ENCODE results near the gene KCNIP1. TPM values are rescaled to one million over a fixed set of nuclear protein-coding genes. Genes with fewer than 3 reads are reported as not detected.

The KCNIP1 gene
- total and polyA plus RNA-seq, 9 of the 15 experiments (the other 6 are each of a cell fraction or from before 2014, with no cell fraction given): not detected

- TF ChIP-seq ZNF140 (CRISPR knock-in tag; IDR thresholded peaks at IDR 0.05): no peak
- no peak for TF ChIP-seq SMAD3 (CRISPR knock-in tag; conservative IDR thresholded peaks at IDR 0.05)
- TF ChIP-seq XRCC5 (IDR thresholded peaks at IDR 0.05; ENCODE audit: low read depth, low read length): no peak
These were observed 152.5 kb downstream of the KCNIP1 start (continued) for GRCh38 chr5:170656346-170656745.

- no peaks in the 10 kb centered on the region for H4K20me1 ChIP-seq (replicated peaks; ENCODE audit: control insufficient read depth, insufficient read depth, low read length)
- no TSS peak for BruUV-seq (replicated peaks)
These were observed 156.7 kb downstream of the KCNIP1 start for GRCh38 chr5:170660531-170660930.

DNA sequence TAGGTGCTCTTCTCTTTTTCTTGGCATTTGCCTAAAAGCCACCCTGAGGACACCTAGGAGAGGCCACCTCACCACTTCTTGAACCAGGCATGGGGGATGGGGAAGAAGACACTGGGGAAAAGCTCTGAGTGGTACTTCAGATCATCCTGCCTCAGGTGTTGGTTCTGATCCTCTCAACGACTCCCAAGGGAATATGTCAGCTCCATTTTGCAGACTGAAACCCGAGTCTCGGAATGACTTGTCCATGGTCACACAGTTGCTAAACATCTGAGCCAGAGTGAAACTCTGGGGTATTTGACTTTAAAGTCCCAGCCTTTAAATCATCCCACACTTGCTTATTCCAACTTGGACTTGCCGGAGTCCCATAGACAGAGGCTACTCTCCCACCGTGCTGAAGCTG, 159.1 kb downstream of the KCNIP1 start:
- intact Hi-C loops (cut with micrococcal nuclease) (no loop called here), in situ Hi-C loops (cut with MboI) (no loop called here)
- Histone ChIP-seq H3K27ac (ENCODE audit: extremely low read depth, low read depth, low read length) (no peak overlapping the region), H3K4me2 (ENCODE audit: insufficient read depth, low read length) (no peak overlapping the region), H3K27me3 (ENCODE audit: control insufficient read depth in 2 of 2, insufficient read depth in 2 of 2, low read length in 2 of 2) (no peaks in the 10 kb centered on the region; a peak in 1 of 5 replicates), H4K20me1 (replicated peaks; ENCODE audit: control insufficient read depth, insufficient read depth, low read length) (no peaks in the 10 kb centered on the region), H2AFZ (ENCODE audit: low read depth, low read length) (no peak overlapping the region), H3K4me3 (no peak overlapping the region), H3K4me1 (replicated peaks in 1 of 2; ENCODE audit: control insufficient read depth in 2 of 2, insufficient read depth in 2 of 2, low read length in 2 of 2) (no peaks in the 10 kb centered on the region), H3K9ac (ENCODE audit: insufficient read depth in 1 of 2, low read depth in 2 of 2, low read length in 2 of 2) (no peak overlapping the region), H3K79me2 (ENCODE audit: control insufficient read depth, insufficient read depth, low read length) (no peaks in the 10 kb centered on the region), H3K9me3 (replicated peaks; ENCODE audit: control insufficient read depth, insufficient read depth, low read depth, low read length) (no peaks in the 10 kb centered on the region), H3K9me1 (ENCODE audit: control insufficient read depth, insufficient read depth, low read length) (no peaks in the 10 kb centered on the region), H3K36me3 (ENCODE audit: control insufficient read depth, insufficient read depth, low read length) (no peaks in the 10 kb centered on the region)
- POLR2A ChIA-PET: no interaction called here
- TF ChIP-seq TEAD4 (IDR thresholded peaks at IDR 0.05; ENCODE audit: low read length) (no peak), TEAD4 (CRISPR knock-in tag; IDR thresholded peaks at IDR 0.05; ENCODE audit: borderline replicate concordance) (no peak), CCAR2 (IDR thresholded peaks at IDR 0.05; ENCODE audit: low read depth, low read length) (no peak), SRF (CRISPR knock-in tag; IDR thresholded peaks at IDR 0.05) (no peak), NR2F6 (CRISPR knock-in tag; IDR thresholded peaks at IDR 0.05) (no peak), GATA2 (CRISPR knock-in tag; IDR thresholded peaks at IDR 0.05) (no peak)
- TF ChIP-seq, protein P1, sequence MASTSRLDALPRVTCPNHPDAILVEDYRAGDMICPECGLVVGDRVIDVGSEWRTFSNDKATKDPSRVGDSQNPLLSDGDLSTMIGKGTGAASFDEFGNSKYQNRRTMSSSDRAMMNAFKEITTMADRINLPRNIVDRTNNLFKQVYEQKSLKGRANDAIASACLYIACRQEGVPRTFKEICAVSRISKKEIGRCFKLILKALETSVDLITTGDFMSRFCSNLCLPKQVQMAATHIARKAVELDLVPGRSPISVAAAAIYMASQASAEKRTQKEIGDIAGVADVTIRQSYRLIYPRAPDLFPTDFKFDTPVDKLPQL (IDR thresholded peaks at IDR 0.05; ENCODE audit: extremely low read depth, insufficient read length): no peak
- DNase-seq (ENCODE audit: extremely low read depth in 1 of 4, low spot score in 3 of 4) (no peak), ATAC-seq (no peak), FAIRE-seq (no peak)
- WGBS (ENCODE audit: insufficient coverage, low coverage, missing lambda C conversion rate): 1% methylated on average over 5 of the region's 5 CpGs
- no TSS peak for BruUV-seq (replicated peaks)
- CTCF ChIA-PET (ENCODE audit: low intra/inter-chr PET ratio): no interaction called here

More at GRCh38 chr5:170660531-170660930, 156.7 kb downstream of the KCNIP1 start:
- intact Hi-C loops (cut with micrococcal nuclease): no loop called here
- in situ Hi-C loops (cut with MboI): no loop called here
- Histone ChIP-seq H3K36me3 (ENCODE audit: control insufficient read depth, insufficient read depth, low read length) (no peaks in the 10 kb centered on the region), H3K27ac (ENCODE audit: extremely low read depth, low read depth, low read length) (no peak overlapping the region), H3K4me3 (no peak overlapping the region), H3K9me3 (replicated peaks; ENCODE audit: control insufficient read depth, insufficient read depth, low read depth, low read length) (no peaks in the 10 kb centered on the region), H3K4me1 (replicated peaks in 1 of 2; ENCODE audit: control insufficient read depth in 2 of 2, insufficient read depth in 2 of 2, low read length in 2 of 2) (no peaks in the 10 kb centered on the region), H2AFZ (ENCODE audit: low read depth, low read length) (no peak overlapping the region), H3K4me2 (ENCODE audit: insufficient read depth, low read length) (no peak overlapping the region), H3K27me3 (ENCODE audit: control insufficient read depth in 2 of 2, insufficient read depth in 2 of 2, low read length in 2 of 2) (no peaks in the 10 kb centered on the region; a peak in 1 of 5 replicates), H3K79me2 (ENCODE audit: control insufficient read depth, insufficient read depth, low read length) (no peaks in the 10 kb centered on the region), H3K9me1 (ENCODE audit: control insufficient read depth, insufficient read depth, low read length) (no peaks in the 10 kb centered on the region), H3K9ac (ENCODE audit: insufficient read depth in 1 of 2, low read depth in 2 of 2, low read length in 2 of 2) (no peak overlapping the region)
- CTCF ChIA-PET (ENCODE audit: low intra/inter-chr PET ratio): no interaction called here
- POLR2A ChIA-PET: no interaction called here
- FAIRE-seq: no peak
- 0% methylated on average over 5 of the region's 6 CpGs for WGBS (ENCODE audit: insufficient coverage, low coverage, missing lambda C conversion rate)
- no peak for ATAC-seq
- DNase-seq (ENCODE audit: extremely low read depth in 1 of 4, low spot score in 3 of 4): no peak
- TF ChIP-seq ASH1L (IDR thresholded peaks at IDR 0.05; ENCODE audit: borderline replicate concordance, low read depth, partially characterized antibody): no peak
- TF ChIP-seq SRSF3 (IDR thresholded peaks at IDR 0.05; ENCODE audit: insufficient read depth, low read length): no peak
